GM21528 (cell line): ENCODE measurements around the gene MAGI2.

Experiments used
- ATAC-seq: cut with Tn5 transposase; IDR thresholded peaks from one replicate; pipeline ENCODE4 v1.9.1; 2021; ENCODE audit warnings: mild to moderate bottlenecking, moderate library complexity; ENCODE audit not compliant: unreplicated experiment, low FRiP score

Gene MAGI2

GRCh38 chr7:79453558-79454360 lies at the start of gene MAGI2:
Gene MAGI2, minus strand, starts transcription at chr7:79453667. Its CDS starts 347 bp downstream, at chr7:79453320.
- no peak for ATAC-seq

GRCh38 chr7:79502151-79502550 lies 48.7 kb upstream of the MAGI2 start:
- no peak for ATAC-seq

- ATAC-seq: no peak
Observed at GRCh38 chr7:79500759-79501158, 47.3 kb upstream of the MAGI2 start.

GRCh38 chr7:79497728-79498127 lies 44.3 kb upstream of the MAGI2 start:
- no peak for ATAC-seq

- ATAC-seq: no peak
Observed at GRCh38 chr7:79495544-79496272, 42.2 kb upstream of the MAGI2 start.

GRCh38 chr7:79494046-79494445 lies 40.6 kb upstream of the MAGI2 start:
- no peak for ATAC-seq

GRCh38 chr7:79489371-79489770 lies 35.9 kb upstream of the MAGI2 start:
- no peak for ATAC-seq

- ATAC-seq: no peak
Observed at GRCh38 chr7:79478386-79478785, 24.9 kb upstream of the MAGI2 start.

GRCh38 chr7:79475455-79475854 lies 22.0 kb upstream of the MAGI2 start:
- no peak for ATAC-seq

- no peak for ATAC-seq
Observed at GRCh38 chr7:79471699-79472098, 18.2 kb upstream of the MAGI2 start.

GRCh38 chr7:79471283-79471682 lies 17.8 kb upstream of the MAGI2 start:
- ATAC-seq: no peak

GRCh38 chr7:79465551-79465950 lies 12.1 kb upstream of the MAGI2 start:
- no peak for ATAC-seq

GRCh38 chr7:79464051-79464450 lies 10.6 kb upstream of the MAGI2 start:
- no peak for ATAC-seq

GRCh38 chr7:79462390-79462789 lies 8.9 kb upstream of the MAGI2 start:
- no peak for ATAC-seq

GRCh38 chr7:79461660-79462059 lies 8.2 kb upstream of the MAGI2 start:
- no peak for ATAC-seq

GRCh38 chr7:79459381-79459780 lies 5.9 kb upstream of the MAGI2 start:
- no peak for ATAC-seq

- ATAC-seq: no peak
Observed at GRCh38 chr7:79458796-79459195, 5.3 kb upstream of the MAGI2 start.

GRCh38 chr7:79455173-79455790 lies 1.8 kb upstream of the MAGI2 start:
- ATAC-seq: no peak

GRCh38 chr7:79454361-79454960 lies 994 bp upstream of the MAGI2 start:
- ATAC-seq: no peak

GRCh38 chr7:79453266-79453557 lies 255 bp downstream of the MAGI2 start:
- no peak for ATAC-seq
